Activated B cell treated with CpG ODN at 0.5 μM for 24 hours (primary cell): ENCODE data around the gene NEIL3. TPM values are rescaled to one million over a fixed set of nuclear protein-coding genes. Genes with fewer than 3 reads are reported as not detected.

Experiments
- ATAC-seq: fragments of 200-7000 bp; cut with Tn5 transposase; one replicate; pipeline ENCODE4 v1.10.0; 2021; ENCODE audit warnings: low read depth, mild to moderate bottlenecking, moderate library complexity
- CTCF ChIA-PET: fragments of 350-600 bp; sonication (Branson Sonifier 250); formaldehyde crosslinking; loops from one replicate; lab custom pipeline; 2021; ENCODE audit warnings: antibody characterized with exemption; lab: Charles Lee
- POLR2A ChIA-PET: fragments of 350-600 bp; sonication (Branson Sonifier 250); formaldehyde crosslinking; loops from one replicate; lab custom pipeline; 2021; ENCODE audit warnings: antibody characterized with exemption; lab: Charles Lee
- DNase-seq: peaks from one replicate; pipeline ENCODE4 v3.0.0; 2022
- H3K27ac Mint-ChIP-seq: one replicate; pipeline ENCODE4 v1.8.0; 2020; ENCODE audit warnings: mixed read lengths
- H3K27me3 Mint-ChIP-seq: one replicate; pipeline ENCODE4 v1.8.0; 2021; ENCODE audit warnings: mixed read lengths
- H3K36me3 Mint-ChIP-seq: one replicate; pipeline ENCODE4 v1.8.0; 2021; ENCODE audit warnings: low read depth, mixed read lengths
- H3K4me1 Mint-ChIP-seq: one replicate; pipeline ENCODE4 v1.8.0; 2021; ENCODE audit warnings: mixed read lengths
- H3K4me3 Mint-ChIP-seq: one replicate; pipeline ENCODE4 v1.8.0; 2020; ENCODE audit warnings: mild to moderate bottlenecking, mixed read lengths
- H3K9me3 Mint-ChIP-seq: one replicate; pipeline ENCODE4 v1.8.0; 2020; ENCODE audit warnings: mixed read lengths
- intact Hi-C: fragments of 100-400 bp; cut with micrococcal nuclease; formaldehyde crosslinking; loops from one replicate; pipeline ENCODE4 v1.15.1; 2024
- total RNA-seq: library from RNA; stranded (reverse); gene quantifications from 2 replicates; pipeline ENCODE4 v1.2.3, GENCODE V29; 2022
- TF ChIP-seq, protein P1 (sequence below): fragments of 200-600 bp; IDR thresholded peaks from one replicate; pipeline ENCODE4 v1.8.0; 2022; ENCODE audit warnings: antibody characterized with exemption, mild to moderate bottlenecking

NEIL3 gene, protein sequence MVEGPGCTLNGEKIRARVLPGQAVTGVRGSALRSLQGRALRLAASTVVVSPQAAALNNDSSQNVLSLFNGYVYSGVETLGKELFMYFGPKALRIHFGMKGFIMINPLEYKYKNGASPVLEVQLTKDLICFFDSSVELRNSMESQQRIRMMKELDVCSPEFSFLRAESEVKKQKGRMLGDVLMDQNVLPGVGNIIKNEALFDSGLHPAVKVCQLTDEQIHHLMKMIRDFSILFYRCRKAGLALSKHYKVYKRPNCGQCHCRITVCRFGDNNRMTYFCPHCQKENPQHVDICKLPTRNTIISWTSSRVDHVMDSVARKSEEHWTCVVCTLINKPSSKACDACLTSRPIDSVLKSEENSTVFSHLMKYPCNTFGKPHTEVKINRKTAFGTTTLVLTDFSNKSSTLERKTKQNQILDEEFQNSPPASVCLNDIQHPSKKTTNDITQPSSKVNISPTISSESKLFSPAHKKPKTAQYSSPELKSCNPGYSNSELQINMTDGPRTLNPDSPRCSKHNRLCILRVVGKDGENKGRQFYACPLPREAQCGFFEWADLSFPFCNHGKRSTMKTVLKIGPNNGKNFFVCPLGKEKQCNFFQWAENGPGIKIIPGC
- 0.15 and 0.35 TPM in 2 replicates for total RNA-seq

DNA sequence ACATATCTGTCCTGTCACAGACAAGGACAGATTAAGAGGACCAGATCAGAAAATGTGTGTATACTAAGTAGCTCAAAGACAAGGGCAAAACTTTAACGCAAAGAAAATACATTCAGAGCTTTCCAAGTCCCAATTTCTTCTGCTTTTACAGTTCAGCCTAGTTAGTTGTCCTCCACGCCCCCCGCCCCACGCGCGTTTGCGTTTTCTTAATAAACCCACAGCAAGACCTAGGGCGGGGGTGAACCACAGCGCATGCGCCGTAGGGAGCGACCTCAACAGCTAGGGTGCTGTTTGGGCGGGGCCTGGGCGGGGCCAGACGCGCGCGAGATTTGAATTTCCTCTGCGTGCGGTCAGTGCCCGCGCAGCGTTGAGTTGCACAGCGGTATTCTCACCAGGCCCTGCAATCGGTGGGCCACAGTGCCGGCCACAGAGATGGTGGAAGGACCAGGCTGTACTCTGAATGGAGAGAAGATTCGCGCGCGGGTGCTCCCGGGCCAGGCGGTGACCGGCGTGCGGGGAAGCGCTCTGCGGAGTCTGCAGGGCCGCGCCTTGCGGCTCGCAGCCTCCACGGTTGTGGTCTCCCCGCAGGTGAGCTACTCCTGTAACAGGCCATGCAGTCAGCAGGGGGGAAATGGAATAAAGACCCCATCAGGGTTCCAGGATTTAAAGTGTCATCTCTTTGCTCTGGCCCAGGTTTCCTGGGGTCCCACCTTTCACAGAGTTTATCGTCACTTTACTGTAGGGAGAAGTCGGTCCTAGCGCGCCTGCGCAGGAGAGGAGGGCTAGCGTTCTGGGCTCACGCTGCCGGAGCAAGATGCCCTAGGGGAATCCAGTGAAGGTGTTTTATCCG, at the start of gene NEIL3:
TSS of gene NEIL3 (plus strand) at position 353 of the 850 bp plus-strand sequence. CDS start at position 433, 80 bp downstream.
- ATAC-seq (peak; percentile 96), DNase-seq (peak; percentile 84)
- no peaks in the 10 kb centered on the region for H3K9me3 Mint-ChIP-seq
- TF ChIP-seq, protein P1, sequence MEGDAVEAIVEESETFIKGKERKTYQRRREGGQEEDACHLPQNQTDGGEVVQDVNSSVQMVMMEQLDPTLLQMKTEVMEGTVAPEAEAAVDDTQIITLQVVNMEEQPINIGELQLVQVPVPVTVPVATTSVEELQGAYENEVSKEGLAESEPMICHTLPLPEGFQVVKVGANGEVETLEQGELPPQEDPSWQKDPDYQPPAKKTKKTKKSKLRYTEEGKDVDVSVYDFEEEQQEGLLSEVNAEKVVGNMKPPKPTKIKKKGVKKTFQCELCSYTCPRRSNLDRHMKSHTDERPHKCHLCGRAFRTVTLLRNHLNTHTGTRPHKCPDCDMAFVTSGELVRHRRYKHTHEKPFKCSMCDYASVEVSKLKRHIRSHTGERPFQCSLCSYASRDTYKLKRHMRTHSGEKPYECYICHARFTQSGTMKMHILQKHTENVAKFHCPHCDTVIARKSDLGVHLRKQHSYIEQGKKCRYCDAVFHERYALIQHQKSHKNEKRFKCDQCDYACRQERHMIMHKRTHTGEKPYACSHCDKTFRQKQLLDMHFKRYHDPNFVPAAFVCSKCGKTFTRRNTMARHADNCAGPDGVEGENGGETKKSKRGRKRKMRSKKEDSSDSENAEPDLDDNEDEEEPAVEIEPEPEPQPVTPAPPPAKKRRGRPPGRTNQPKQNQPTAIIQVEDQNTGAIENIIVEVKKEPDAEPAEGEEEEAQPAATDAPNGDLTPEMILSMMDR: no peak
- CTCF ChIA-PET: no interaction called here
- no peaks in the 10 kb centered on the region for H3K36me3 Mint-ChIP-seq
- H3K27ac Mint-ChIP-seq: peak within 1 kb of the TSS; percentile 37
- intact Hi-C loops: loop anchor here (1.0 kb wide), 2 partner anchors 133 to 990 kb away; partner anchors contain the start of genes AGA and SPCS3
- peak within 1 kb of the TSS; percentile 94 for H3K4me3 Mint-ChIP-seq
- H3K27me3 Mint-ChIP-seq: no peaks in the 10 kb centered on the region
- POLR2A ChIA-PET: interaction anchor here (0.6 to 2.2 kb wide), 2 partner anchors 132 to 226 kb away, joined by 10 to 19 read pairs; partner anchors contain the start of gene AGA
- peaks cover 11% of the 10 kb centered on the region for H3K4me1 Mint-ChIP-seq

DNA sequence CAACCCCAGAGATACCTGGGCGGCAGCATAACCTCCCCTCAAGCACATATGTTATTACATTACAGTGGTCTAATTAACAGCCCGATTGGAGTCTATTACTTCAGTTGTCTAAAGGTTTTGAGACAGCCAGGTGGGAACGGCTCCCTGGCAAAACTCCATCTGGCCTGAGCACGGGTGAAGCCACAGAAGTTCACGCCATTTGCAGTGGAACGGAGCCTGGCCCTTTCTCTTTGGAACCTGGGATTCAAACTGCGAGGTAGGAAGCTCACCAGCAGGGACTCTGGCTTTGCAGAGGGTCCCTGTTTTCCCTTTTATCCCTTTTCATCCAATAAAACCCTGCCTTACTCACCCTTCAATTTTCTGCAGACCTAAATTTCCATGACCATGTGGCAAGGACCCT, 45.9 kb upstream of the NEIL3 start:
- intact Hi-C loops: no loop called here
- Mint-ChIP-seq H3K27me3 (peaks cover 1% of the 10 kb centered on the region), H3K4me1 (no peaks in the 10 kb centered on the region), H3K27ac (no peak overlapping the region), H3K4me3 (no peak overlapping the region), H3K9me3 (no peaks in the 10 kb centered on the region), H3K36me3 (no peaks in the 10 kb centered on the region)
- no peak for DNase-seq
- TF ChIP-seq, protein P1: no peak
- ATAC-seq: no peak
- CTCF ChIA-PET: no interaction called here
- POLR2A ChIA-PET: no interaction called here

DNA sequence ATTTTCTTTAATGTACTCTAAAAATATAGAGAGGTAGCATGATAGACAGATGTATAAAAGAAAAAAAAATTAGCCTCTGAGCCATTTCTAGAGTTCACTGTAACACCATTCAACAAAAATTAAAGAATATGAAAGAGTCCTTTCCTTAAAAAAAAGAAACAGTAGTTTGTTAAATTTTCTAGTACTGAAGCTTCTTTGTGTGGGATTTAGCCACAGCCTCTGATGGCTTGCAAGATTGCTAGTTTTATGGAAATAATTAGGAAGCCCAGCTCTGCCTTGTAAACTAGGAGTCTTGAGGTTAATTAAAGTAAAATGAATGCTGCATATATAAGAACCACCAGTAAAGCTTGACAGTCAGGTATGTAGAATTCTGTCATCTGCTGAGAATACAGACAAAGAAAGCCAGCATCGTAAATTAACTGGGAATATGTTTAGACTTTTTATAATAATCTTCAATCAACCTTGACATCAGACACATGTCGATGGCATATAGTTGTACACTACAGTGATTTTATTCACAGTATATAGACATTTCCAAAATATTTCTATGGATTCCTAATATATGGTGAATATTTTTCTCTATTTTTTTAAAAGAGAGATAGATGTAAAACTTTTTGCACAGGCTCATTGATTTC, 44.8 kb upstream of the NEIL3 start:
- H3K27me3 Mint-ChIP-seq: peaks cover 1% of the 10 kb centered on the region
- no peaks in the 10 kb centered on the region for H3K9me3 Mint-ChIP-seq
- DNase-seq: no peak
- TF ChIP-seq, protein P1: no peak
- CTCF ChIA-PET: no interaction called here
- H3K36me3 Mint-ChIP-seq: no peaks in the 10 kb centered on the region
- no peak overlapping the region for H3K27ac Mint-ChIP-seq
- intact Hi-C loops: no loop called here
- POLR2A ChIA-PET: no interaction called here
- H3K4me1 Mint-ChIP-seq: no peaks in the 10 kb centered on the region
- no peak for ATAC-seq
- H3K4me3 Mint-ChIP-seq: no peak overlapping the region

DNA sequence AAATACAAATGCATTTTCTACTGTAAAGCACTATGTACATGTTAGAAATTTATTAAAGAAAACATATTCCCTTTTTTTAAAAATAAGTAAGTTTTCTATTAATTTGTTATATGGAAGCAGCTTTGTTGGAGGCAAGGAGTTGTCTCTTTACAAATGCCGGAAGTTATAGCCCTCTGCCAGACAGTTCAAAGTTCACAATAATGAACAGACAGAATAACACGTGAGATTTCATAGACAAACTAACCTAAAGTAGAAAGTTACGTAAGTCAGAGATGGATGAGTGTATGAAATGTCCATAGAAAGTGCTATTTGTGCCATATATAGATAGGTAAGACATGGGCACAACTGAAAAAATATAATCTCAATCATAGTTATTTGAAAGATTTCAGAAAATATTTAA, 43.9 kb upstream of the NEIL3 start:
- no peak overlapping the region for H3K27ac Mint-ChIP-seq
- no peaks in the 10 kb centered on the region for H3K4me1 Mint-ChIP-seq
- H3K27me3 Mint-ChIP-seq: peaks cover 1% of the 10 kb centered on the region
- intact Hi-C loops: no loop called here
- ATAC-seq: no peak
- H3K9me3 Mint-ChIP-seq: no peaks in the 10 kb centered on the region
- no peaks in the 10 kb centered on the region for H3K36me3 Mint-ChIP-seq
- H3K4me3 Mint-ChIP-seq: no peak overlapping the region
- ChIA-PET CTCF (no interaction called here), POLR2A (no interaction called here)
- TF ChIP-seq, protein P1: no peak
- DNase-seq: no peak
